ENCODE measurements around the gene LEMD1.

The LEMD1 gene

GRCh38 chr1:205359771-205360565, 61.9 kb downstream of the LEMD1 start:
- TF ChIP-seq CTCF (IDR thresholded peaks at IDR 0.05) = no peak
- Mint-ChIP-seq H3K27me3 (ENCODE audit: low read depth, poor library complexity) (no peaks in the 10 kb centered on the region), H3K4me1 (peaks cover 54% of the 10 kb centered on the region), H3K36me3 (ENCODE audit: low read depth) (no peaks in the 10 kb centered on the region), H3K9me3 (no peaks in the 10 kb centered on the region), H3K4me3 (no peak overlapping the region), H3K27ac (peak overlapping the region; percentile 64)
- no peak for DNase-seq

GRCh38 chr1:205358579-205358978, 63.3 kb downstream of the LEMD1 start:
- no peak for DNase-seq
- Mint-ChIP-seq H3K36me3 (ENCODE audit: low read depth) (no peaks in the 10 kb centered on the region), H3K9me3 (no peaks in the 10 kb centered on the region), H3K4me1 (peaks cover 62% of the 10 kb centered on the region), H3K4me3 (no peak overlapping the region), H3K27ac (peak overlapping the region; percentile 71), H3K27me3 (ENCODE audit: low read depth, poor library complexity) (no peaks in the 10 kb centered on the region)
- no peak for TF ChIP-seq CTCF (IDR thresholded peaks at IDR 0.05)

- no peaks in the 10 kb centered on the region for H3K9me3 Mint-ChIP-seq
- no peaks in the 10 kb centered on the region for H3K36me3 Mint-ChIP-seq (ENCODE audit: low read depth)
- no peak for TF ChIP-seq CTCF (IDR thresholded peaks at IDR 0.05)
- DNase-seq = no peak
- peaks cover 72% of the 10 kb centered on the region for H3K4me1 Mint-ChIP-seq
- H3K4me3 Mint-ChIP-seq = no peak overlapping the region
- H3K27me3 Mint-ChIP-seq (ENCODE audit: low read depth, poor library complexity) = no peaks in the 10 kb centered on the region
- no peak overlapping the region for H3K27ac Mint-ChIP-seq
Measured at GRCh38 chr1:205357567-205357966, 64.3 kb downstream of the LEMD1 start.

GRCh38 chr1:205356440-205357139, 65.3 kb downstream of the LEMD1 start, which contains the start of gene KLHDC8A:
TSS of gene KLHDC8A (minus strand) at chr1:205356922. CDS start at chr1:205343604, 13,318 bp downstream.
- Mint-ChIP-seq H3K9me3 (no peaks in the 10 kb centered on the region), H3K27me3 (ENCODE audit: low read depth, poor library complexity) (no peaks in the 10 kb centered on the region), H3K4me1 (peaks cover 80% of the 10 kb centered on the region), H3K4me3 (peak within 1 kb of the TSS; percentile 55), H3K27ac (peak within 1 kb of the TSS; percentile 49), H3K36me3 (ENCODE audit: low read depth) (no peaks in the 10 kb centered on the region)
- TF ChIP-seq CTCF (IDR thresholded peaks at IDR 0.05) = no peak
- DNase-seq = peak; percentile 37

- Mint-ChIP-seq H3K27ac (no peak overlapping the region), H3K4me1 (peaks cover 83% of the 10 kb centered on the region), H3K4me3 (no peak overlapping the region), H3K36me3 (ENCODE audit: low read depth) (no peaks in the 10 kb centered on the region), H3K9me3 (no peaks in the 10 kb centered on the region), H3K27me3 (ENCODE audit: low read depth, poor library complexity) (no peaks in the 10 kb centered on the region)
- no peak for DNase-seq
- TF ChIP-seq CTCF (IDR thresholded peaks at IDR 0.05) = no peak
Measured at GRCh38 chr1:205355075-205355453, 66.8 kb downstream of the LEMD1 start.
